Measurements from ENCODE around the gene OR2L5.

The OR2L5 gene, protein sequence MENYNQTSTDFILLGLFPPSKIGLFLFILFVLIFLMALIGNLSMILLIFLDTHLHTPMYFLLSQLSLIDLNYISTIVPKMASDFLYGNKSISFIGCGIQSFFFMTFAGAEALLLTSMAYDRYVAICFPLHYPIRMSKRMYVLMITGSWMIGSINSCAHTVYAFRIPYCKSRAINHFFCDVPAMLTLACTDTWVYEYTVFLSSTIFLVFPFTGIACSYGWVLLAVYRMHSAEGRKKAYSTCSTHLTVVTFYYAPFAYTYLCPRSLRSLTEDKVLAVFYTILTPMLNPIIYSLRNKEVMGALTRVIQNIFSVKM

DNA sequence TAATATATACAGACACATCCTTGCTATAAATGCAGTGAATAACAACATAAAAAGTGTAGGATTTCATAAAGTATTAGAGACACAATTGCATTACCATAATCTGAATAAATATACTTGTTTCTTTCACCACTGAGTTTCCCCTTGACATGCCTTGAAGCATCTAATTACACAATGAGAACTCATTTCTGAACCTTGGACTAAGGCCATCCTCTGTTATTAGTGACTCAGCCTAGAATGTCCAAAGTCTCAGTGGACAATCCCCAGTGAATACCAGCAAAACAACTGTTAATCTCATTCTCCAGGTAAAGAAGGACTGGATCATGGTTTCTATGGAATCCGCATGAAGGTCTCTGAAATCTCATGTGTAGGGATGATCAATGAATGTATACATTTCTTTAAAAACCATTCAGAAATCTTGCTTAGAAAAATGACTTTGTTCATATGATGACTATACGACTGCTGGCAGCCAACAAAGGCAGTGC, at the start of gene OR2L5:
Gene OR2L5 (plus strand): TSS at position 432 of the 482 bp plus-strand sequence. CDS start 8,288 bp downstream, outside the sequence.
- TF ChIP-seq GATA3 (IDR thresholded peaks at IDR 0.05; ENCODE audit: low read depth, low read length) (no peak), GATA2 (IDR thresholded peaks at IDR 0.05; ENCODE audit: low read depth, low read length) (no peak)

DNA sequence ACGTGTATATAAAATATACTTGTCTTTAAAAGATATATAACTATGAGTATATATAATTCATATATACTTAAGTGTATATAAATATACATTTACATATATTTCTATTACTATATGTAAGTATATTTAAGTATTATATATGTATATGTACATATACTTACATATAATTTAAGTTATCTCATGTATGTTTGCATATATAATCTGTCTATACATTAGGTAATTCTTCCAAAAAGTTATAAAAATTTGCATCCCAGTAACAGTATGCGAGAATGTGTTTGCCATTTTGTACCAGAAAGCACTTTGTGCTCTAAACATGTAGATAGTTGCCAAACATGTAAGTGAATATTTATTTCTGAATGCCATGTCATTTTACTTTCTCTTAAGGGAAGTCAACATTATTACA, 48.5 kb upstream of the OR2L5 start, which contains the start of gene OR2AK2:
Gene OR2AK2 (plus strand): TSS at position 301 of the 400 bp plus-strand sequence. CDS start 144 bp downstream, outside the sequence.
- TF ChIP-seq GATA3 (IDR thresholded peaks at IDR 0.05; ENCODE audit: low read depth, low read length) (no peak), GATA2 (IDR thresholded peaks at IDR 0.05; ENCODE audit: low read depth, low read length) (no peak)

DNA sequence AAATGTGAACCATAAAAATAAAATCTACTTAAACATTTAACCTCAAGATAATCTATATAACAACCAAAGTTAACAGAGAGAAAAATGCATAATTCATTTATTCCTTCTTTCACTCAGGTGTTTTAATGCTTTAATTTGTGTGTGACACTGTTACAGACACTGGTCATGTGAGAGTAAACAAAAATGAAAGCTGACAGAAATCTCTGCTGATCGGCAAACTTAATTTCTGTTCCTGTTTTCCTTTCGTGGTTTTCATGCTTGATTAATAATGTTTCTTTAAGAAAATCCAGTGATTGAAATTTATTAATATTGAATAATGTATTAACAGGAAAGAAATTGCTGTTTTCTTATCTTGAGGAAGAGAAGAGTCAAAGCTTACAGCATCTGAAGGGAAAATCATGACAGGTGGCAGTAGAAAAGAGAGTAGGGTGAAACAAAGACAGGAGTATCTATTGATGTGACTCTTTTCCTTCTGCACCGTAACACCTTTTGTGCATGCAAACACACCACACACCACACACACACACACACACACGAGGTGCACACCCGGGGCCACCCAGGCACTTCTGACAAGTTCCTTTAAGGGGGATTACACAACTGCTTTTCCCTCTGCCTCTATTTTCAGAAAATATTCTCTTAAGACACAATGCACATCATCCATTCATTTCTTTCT, 46.8 kb upstream of the OR2L5 start:
- TF ChIP-seq GATA2 (IDR thresholded peaks at IDR 0.05; ENCODE audit: low read depth, low read length) (no peak), GATA3 (IDR thresholded peaks at IDR 0.05; ENCODE audit: low read depth, low read length) (no peak)

DNA sequence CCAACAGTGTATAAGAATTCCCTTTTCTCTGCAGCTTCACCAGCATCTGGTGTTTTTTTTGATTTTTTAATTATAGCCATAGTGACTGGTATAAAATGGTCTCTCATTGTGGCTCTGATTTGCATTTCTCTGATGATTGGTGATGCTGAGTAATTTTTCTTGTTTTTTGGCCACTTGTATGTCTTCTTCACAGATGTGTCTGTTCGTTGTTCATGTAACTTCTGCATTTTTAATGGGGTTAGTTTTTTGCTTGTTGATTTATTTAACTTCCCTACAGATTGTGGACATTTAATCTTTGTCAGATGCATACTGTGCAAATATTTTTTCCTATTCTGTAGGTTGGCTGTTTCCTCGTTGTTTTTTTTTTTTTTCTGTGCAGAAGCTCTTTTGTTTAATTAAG, 20.5 kb upstream of the OR2L5 start:
- TF ChIP-seq GATA3 (IDR thresholded peaks at IDR 0.05; ENCODE audit: low read depth, low read length) (no peak), GATA2 (IDR thresholded peaks at IDR 0.05; ENCODE audit: low read depth, low read length) (no peak)

DNA sequence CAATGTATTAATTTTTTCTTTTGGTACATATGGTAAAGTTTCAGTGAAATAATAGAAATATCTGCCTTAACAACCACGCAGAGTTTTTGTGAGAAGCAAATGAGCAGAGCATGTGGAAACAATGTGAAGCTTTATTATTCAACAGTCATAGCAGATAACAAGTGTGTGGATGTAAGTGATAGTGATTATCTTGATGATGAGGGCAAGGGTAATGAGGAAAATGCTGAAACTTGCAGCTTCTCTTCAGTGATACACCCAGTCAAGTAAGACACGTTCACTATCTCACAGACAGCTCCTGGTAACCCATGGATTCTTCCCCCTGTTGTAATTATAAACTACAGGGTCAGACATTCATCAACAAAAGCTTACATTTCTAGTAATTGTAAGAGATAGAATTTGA, 14.6 kb upstream of the OR2L5 start:
- TF ChIP-seq GATA2 (IDR thresholded peaks at IDR 0.05; ENCODE audit: low read depth, low read length) = no peak
- TF ChIP-seq GATA3 (IDR thresholded peaks at IDR 0.05; ENCODE audit: low read depth, low read length) = no peak

DNA sequence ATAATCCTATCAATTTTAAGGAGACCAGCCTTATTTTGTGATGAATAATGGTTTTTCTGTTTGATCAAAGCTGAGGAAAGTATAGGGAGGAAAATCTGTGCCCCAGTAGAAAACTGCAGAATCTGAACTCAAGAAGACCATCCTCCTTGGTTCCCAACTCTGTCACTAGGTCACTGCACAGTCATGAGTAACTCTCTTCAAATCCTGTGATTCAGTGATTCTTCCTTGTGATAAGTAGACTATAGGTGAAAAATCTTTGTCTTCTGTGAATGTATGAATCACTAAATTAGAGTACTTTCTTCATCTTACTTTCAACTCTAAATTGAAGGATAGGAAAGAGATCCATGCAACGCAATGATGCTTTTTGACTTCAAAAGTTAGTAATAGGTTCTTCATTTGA, 13.3 kb upstream of the OR2L5 start:
- TF ChIP-seq GATA2 (IDR thresholded peaks at IDR 0.05; ENCODE audit: low read depth, low read length) (no peak), GATA3 (IDR thresholded peaks at IDR 0.05; ENCODE audit: low read depth, low read length) (no peak)

DNA sequence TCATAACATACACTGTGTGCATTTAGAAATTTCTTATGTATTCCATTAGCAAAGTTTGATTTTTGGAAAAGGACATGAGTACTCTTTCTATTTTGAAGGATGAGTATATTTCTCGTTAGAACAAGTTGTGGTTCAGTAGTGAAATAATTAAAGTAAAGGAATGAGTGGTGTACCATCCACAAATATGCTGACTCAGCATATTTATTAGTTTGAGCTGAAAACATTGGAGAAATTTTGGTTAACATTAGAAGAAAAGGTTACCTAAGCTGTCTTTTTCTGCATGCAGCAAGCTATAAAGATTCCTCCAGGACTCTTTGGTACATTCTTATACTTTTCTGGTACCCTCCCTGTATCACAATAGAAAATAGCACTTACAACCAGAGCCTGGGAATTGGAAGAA, 5.7 kb upstream of the OR2L5 start:
- TF ChIP-seq GATA3 (IDR thresholded peaks at IDR 0.05; ENCODE audit: low read depth, low read length) (no peak), GATA2 (IDR thresholded peaks at IDR 0.05; ENCODE audit: low read depth, low read length) (no peak)

DNA sequence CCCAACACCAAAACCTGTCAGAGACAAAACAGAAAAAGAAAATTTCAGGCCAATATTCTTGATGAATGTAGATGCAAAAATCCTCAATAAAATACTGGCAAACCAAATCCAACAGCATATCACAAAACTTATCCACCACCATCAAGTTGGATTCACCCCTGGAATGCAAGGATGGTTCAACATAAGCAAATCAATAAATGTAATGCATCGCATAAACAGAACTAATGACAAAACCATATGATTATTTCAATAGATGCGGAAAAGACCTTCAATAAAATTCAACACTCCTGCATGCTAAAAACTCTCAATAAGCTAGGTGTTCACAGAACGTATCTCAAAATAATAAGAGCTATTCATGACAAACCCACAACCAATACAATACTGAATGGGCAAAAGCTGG, 3.8 kb upstream of the OR2L5 start:
- TF ChIP-seq GATA2 (IDR thresholded peaks at IDR 0.05; ENCODE audit: low read depth, low read length) (no peak), GATA3 (IDR thresholded peaks at IDR 0.05; ENCODE audit: low read depth, low read length) (no peak)

DNA sequence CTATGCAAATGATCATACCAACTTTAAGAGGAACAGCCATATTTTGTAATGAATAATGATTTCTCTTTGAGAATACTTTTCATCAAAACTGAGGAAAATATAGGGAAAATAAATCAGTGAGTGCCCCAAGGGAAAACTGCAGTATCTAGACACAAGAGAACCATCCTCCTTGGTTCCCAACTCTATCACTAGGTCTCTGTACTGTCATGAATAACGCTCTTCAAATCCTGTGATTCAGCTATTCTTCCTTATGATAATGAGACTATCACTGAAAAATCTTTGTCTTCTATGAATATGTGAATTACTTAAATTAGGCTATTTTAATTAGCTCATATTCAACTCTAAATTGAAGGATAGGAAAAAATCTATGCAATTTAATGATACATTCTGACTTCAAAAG, 2.3 kb downstream of the OR2L5 start:
- TF ChIP-seq GATA2 (IDR thresholded peaks at IDR 0.05; ENCODE audit: low read depth, low read length) = no peak
- no peak for TF ChIP-seq GATA3 (IDR thresholded peaks at IDR 0.05; ENCODE audit: low read depth, low read length)

DNA sequence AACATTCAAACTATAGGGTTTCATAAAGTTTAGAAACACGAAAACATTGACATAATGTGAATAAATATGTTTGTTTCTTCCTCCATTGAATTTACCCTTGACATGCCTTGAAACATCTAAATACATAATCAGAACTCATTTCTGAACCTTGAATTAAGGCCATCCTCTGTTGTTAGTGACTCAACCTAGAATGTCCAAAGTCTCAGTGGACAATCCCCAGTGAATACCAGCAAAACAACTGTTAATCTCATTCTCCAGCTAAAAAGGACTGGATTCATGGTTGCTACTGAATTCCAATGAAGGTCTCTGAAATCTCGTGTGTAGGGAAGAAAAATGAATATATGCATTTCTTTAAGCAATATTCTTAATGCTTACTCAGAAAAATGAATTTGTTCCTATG, 16.3 kb downstream of the OR2L5 start, which contains the start of gene OR2L2:
Gene OR2L2 (plus strand): TSS at position 301 of the 400 bp plus-strand sequence. CDS start 8,198 bp downstream, outside the sequence.
- TF ChIP-seq GATA3 (IDR thresholded peaks at IDR 0.05; ENCODE audit: low read depth, low read length) = no peak
- no peak for TF ChIP-seq GATA2 (IDR thresholded peaks at IDR 0.05; ENCODE audit: low read depth, low read length)

DNA sequence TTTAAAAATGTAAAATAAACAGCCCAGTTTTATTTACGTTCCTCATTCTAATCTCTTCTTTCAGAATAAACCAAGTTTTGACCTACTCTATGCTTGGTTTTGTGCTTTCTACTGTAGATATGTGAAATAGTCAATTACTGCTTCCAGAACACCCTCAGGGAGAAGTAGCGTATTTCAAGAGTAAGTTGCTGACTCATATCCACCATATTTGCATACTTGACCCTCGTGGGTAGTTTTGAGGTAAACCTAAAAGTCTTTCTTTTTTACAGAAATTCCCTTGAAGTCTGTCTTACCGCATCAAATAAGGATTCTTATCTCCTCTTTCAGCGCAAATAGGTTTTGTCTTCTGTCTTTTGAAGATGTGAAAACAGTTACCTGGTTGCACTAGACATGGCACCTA, 31.7 kb downstream of the OR2L5 start:
- no peak for TF ChIP-seq GATA2 (IDR thresholded peaks at IDR 0.05; ENCODE audit: low read depth, low read length)
- no peak for TF ChIP-seq GATA3 (IDR thresholded peaks at IDR 0.05; ENCODE audit: low read depth, low read length)

DNA sequence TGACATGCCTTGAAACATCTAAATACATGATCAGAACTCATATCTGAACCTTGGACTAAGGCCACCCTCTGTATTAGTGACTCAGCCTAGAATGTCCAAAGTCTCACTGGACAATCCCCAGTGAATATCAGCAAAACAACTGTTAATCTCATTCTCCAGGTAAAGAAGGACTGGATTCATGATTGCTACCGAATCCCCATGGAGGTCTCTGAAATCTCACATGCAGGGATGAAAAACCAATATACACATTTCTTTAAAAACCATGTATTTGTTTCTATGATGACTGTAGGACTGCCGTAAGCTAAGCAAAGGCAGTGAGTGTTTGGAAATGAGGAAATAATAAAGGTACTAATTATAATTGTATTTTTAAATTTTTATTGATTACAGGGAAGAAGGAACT, 33.1 kb downstream of the OR2L5 start, which contains the start of gene OR2L3:
Gene OR2L3 (plus strand): TSS at position 301 of the 400 bp plus-strand sequence. CDS start 13,846 bp downstream, outside the sequence.
- TF ChIP-seq GATA3 (IDR thresholded peaks at IDR 0.05; ENCODE audit: low read depth, low read length) (no peak), GATA2 (IDR thresholded peaks at IDR 0.05; ENCODE audit: low read depth, low read length) (no peak)

DNA sequence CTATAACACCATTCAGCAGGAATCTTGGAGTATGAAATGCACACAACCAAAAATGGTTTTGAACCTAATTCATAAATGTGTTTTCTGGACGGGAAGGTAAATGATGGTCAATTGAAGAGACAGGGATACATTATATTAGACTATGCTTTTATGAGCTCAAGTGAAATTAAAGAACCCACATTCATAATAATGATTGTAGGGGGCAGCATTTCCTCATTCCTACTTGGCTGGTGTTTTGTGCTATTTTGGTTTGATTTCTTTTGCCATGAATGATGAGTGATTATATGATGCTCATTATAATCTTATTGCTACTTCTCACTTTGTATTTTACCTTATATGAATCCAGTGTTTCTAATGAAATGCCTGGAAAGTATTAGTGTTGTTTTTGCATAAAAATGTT, 33.5 kb downstream of the OR2L5 start:
- TF ChIP-seq GATA2 (IDR thresholded peaks at IDR 0.05; ENCODE audit: low read depth, low read length) (no peak), GATA3 (IDR thresholded peaks at IDR 0.05; ENCODE audit: low read depth, low read length) (no peak)

DNA sequence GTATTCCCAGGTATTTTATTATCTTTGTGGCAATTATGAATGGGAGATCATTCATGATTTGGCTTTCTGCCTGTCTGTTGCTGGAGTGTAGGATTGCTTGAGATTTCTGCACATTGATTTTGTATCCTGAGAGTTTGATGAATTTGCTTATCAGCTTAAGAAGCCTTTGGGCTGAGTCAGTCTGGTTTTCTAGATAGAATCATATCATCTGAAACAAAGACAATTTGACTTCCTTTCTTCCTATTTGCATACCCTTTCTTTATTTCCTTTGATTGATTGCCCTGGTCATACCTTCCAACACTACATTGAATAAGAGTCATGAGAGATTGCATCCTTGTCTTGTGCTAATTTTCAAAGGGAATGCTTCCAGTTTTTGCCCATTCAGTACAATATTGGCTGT, 41.2 kb downstream of the OR2L5 start:
- TF ChIP-seq GATA2 (IDR thresholded peaks at IDR 0.05; ENCODE audit: low read depth, low read length) = no peak
- no peak for TF ChIP-seq GATA3 (IDR thresholded peaks at IDR 0.05; ENCODE audit: low read depth, low read length)

DNA sequence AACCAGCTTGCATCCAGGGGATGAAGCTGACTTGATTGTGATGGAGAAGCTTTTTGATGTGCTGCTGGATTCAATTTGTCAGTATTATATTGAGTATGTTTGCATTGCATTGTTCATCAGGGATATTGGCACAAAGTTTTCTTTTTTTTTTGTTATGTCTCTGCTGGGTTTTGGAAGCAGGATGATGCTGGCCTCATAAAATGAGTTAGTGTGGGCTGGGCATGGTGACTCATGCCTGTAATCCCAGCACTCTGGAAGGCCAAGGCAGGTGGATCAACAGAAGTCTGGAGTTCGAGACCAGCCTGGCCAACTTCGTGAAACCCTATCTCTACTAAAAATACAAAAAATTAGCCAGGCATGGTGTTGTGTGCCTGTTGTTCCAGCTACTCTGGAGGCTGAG, 41.8 kb downstream of the OR2L5 start:
- TF ChIP-seq GATA3 (IDR thresholded peaks at IDR 0.05; ENCODE audit: low read depth, low read length) (no peak), GATA2 (IDR thresholded peaks at IDR 0.05; ENCODE audit: low read depth, low read length) (no peak)

All from SH-SY5Y (cell line).